Stimulated activated CD8-positive, alpha-beta memory T cell treated with anti-CD3 and anti-CD28 coated beads, Interleukin-15, amount 100 ng/mL, for 24 hours (primary cell): ENCODE data around the gene TMEM219.
"Not testable (repeated sequence)": the region's sequence is repeated elsewhere in the genome, so short reads cannot be mapped to it uniquely, and the experiment has no call there.

Source experiments
- DNase-seq: peaks from one replicate; pipeline ENCODE4 v3.0.0-alpha.2; 2020; ENCODE audit warnings: low read depth

The TMEM219 gene

GRCh38 chr16:29961479-29962343 is at the start of gene TMEM219:
TMEM219 (plus strand) TSS chr16:29962079; CDS start chr16:29963144, 1,065 bp downstream.
- peak; percentile 85 for DNase-seq

GRCh38 chr16:29912087-29912486 is 49.8 kb upstream of the TMEM219 start:
- no peak for DNase-seq

GRCh38 chr16:29913514-29913913 is 48.4 kb upstream of the TMEM219 start:
- DNase-seq, result no peak

GRCh38 chr16:29915590-29916247 is 46.2 kb upstream of the TMEM219 start:
- no peak for DNase-seq

GRCh38 chr16:29916979-29917378 is 44.9 kb upstream of the TMEM219 start:
- DNase-seq, result no peak

GRCh38 chr16:29920288-29921033 is 41.4 kb upstream of the TMEM219 start:
- no peak for DNase-seq

GRCh38 chr16:29921034-29921385 is 40.9 kb upstream of the TMEM219 start:
- DNase-seq, result no peak

GRCh38 chr16:29922326-29922725 is 39.6 kb upstream of the TMEM219 start:
- DNase-seq, result no peak

- no peak for DNase-seq
Measured at GRCh38 chr16:29922986-29923501, 38.8 kb upstream of the TMEM219 start.

- no peak for DNase-seq
Measured at GRCh38 chr16:29925105-29925756, 36.6 kb upstream of the TMEM219 start.

- DNase-seq, result peak; percentile 91
Measured at GRCh38 chr16:29925781-29926710, 35.8 kb upstream of the TMEM219 start, which contains the start of gene KCTD13. KCTD13 (minus strand) TSS chr16:29926226; CDS start chr16:29926033, 193 bp downstream.

- DNase-seq, result no peak
Measured at GRCh38 chr16:29926711-29927052, 35.2 kb upstream of the TMEM219 start.

GRCh38 chr16:29927070-29927905 is 34.6 kb upstream of the TMEM219 start:
- no peak for DNase-seq

GRCh38 chr16:29931750-29932149 is 30.1 kb upstream of the TMEM219 start:
- DNase-seq, result not testable (repeated sequence)

GRCh38 chr16:29940656-29941055 is 21.2 kb upstream of the TMEM219 start:
- DNase-seq, result no peak

GRCh38 chr16:29943846-29944799 is 17.8 kb upstream of the TMEM219 start:
- no peak for DNase-seq

GRCh38 chr16:29947897-29948296 is 14.0 kb upstream of the TMEM219 start:
- DNase-seq, result no peak

GRCh38 chr16:29950806-29951461 is 10.9 kb upstream of the TMEM219 start:
- DNase-seq, result no peak
